Measurements from ENCODE around the gene MAP4K5.
"Not testable (repeated sequence)": the region's sequence is repeated elsewhere in the genome, so short reads cannot be mapped to it uniquely, and the experiment has no call there.

The MAP4K5 gene

GRCh38 chr14:50532502-50533240, at the start of gene MAP4K5:
Gene MAP4K5 (minus strand): TSS chr14:50532569. CDS start chr14:50532049, 520 bp downstream.
- FAIRE-seq (peak; percentile 79), DNase-seq (ENCODE audit: extremely low spot score, insufficient read length, low read depth) (peak; percentile 86)

- DNase-seq (ENCODE audit: extremely low spot score, insufficient read length, low read depth) = no peak
- FAIRE-seq = no peak
Observed at GRCh38 chr14:50578433-50578832, 46.1 kb upstream of the MAP4K5 start.

GRCh38 chr14:50577982-50578381, 45.6 kb upstream of the MAP4K5 start:
- DNase-seq (ENCODE audit: extremely low spot score, insufficient read length, low read depth) = no peak

GRCh38 chr14:50575769-50576168, 43.4 kb upstream of the MAP4K5 start:
- FAIRE-seq (no peak), DNase-seq (ENCODE audit: extremely low spot score, insufficient read length, low read depth) (no peak)

More at GRCh38 chr14:50577982-50578381, 45.6 kb upstream of the MAP4K5 start:
- FAIRE-seq = no peak

GRCh38 chr14:50573862-50574261, 41.5 kb upstream of the MAP4K5 start:
- no peak for FAIRE-seq
- DNase-seq (ENCODE audit: extremely low spot score, insufficient read length, low read depth) = no peak

GRCh38 chr14:50569714-50570274, 37.4 kb upstream of the MAP4K5 start:
- FAIRE-seq = no peak
- no peak for DNase-seq (ENCODE audit: extremely low spot score, insufficient read length, low read depth)

GRCh38 chr14:50562841-50563240, 30.5 kb upstream of the MAP4K5 start:
- FAIRE-seq (no peak), DNase-seq (ENCODE audit: extremely low spot score, insufficient read length, low read depth) (no peak)

- DNase-seq (ENCODE audit: extremely low spot score, insufficient read length, low read depth) (no peak), FAIRE-seq (no peak)
Observed at GRCh38 chr14:50560931-50561285, 28.5 kb upstream of the MAP4K5 start.

- FAIRE-seq = no peak
- peak; percentile 14 for DNase-seq (ENCODE audit: extremely low spot score, insufficient read length, low read depth)
Observed at GRCh38 chr14:50559990-50560930, 27.9 kb upstream of the MAP4K5 start, which contains the start of gene ATL1. Gene ATL1 (plus strand): TSS chr14:50560145. CDS start chr14:50560266, 121 bp downstream.

GRCh38 chr14:50552796-50553195, 20.4 kb upstream of the MAP4K5 start:
- not testable (repeated sequence) for FAIRE-seq

GRCh38 chr14:50551877-50552276, 19.5 kb upstream of the MAP4K5 start:
- no peak for FAIRE-seq

More at GRCh38 chr14:50552796-50553195, 20.4 kb upstream of the MAP4K5 start:
- DNase-seq (ENCODE audit: extremely low spot score, insufficient read length, low read depth) = not testable (repeated sequence)

GRCh38 chr14:50550294-50550693, 17.9 kb upstream of the MAP4K5 start:
- FAIRE-seq (no peak), DNase-seq (ENCODE audit: extremely low spot score, insufficient read length, low read depth) (no peak)

More at GRCh38 chr14:50551877-50552276, 19.5 kb upstream of the MAP4K5 start:
- DNase-seq (ENCODE audit: extremely low spot score, insufficient read length, low read depth) = no peak

GRCh38 chr14:50545618-50546017, 13.2 kb upstream of the MAP4K5 start:
- DNase-seq (ENCODE audit: extremely low spot score, insufficient read length, low read depth) (no peak), FAIRE-seq (no peak)

GRCh38 chr14:50544911-50545310, 12.5 kb upstream of the MAP4K5 start:
- DNase-seq (ENCODE audit: extremely low spot score, insufficient read length, low read depth) = no peak
- FAIRE-seq = no peak

GRCh38 chr14:50542941-50543418, 10.6 kb upstream of the MAP4K5 start:
- DNase-seq (ENCODE audit: extremely low spot score, insufficient read length, low read depth) (no peak), FAIRE-seq (peak; percentile 79)

- no peak for DNase-seq (ENCODE audit: extremely low spot score, insufficient read length, low read depth)
- FAIRE-seq = no peak
Observed at GRCh38 chr14:50541159-50541567, 8.8 kb upstream of the MAP4K5 start.

GRCh38 chr14:50539051-50539450, 6.7 kb upstream of the MAP4K5 start:
- DNase-seq (ENCODE audit: extremely low spot score, insufficient read length, low read depth) (no peak), FAIRE-seq (no peak)

GRCh38 chr14:50538034-50538433, 5.7 kb upstream of the MAP4K5 start:
- not testable (repeated sequence) for DNase-seq (ENCODE audit: extremely low spot score, insufficient read length, low read depth); FAIRE-seq

- no peak for FAIRE-seq
Observed at GRCh38 chr14:50534997-50535396, 2.6 kb upstream of the MAP4K5 start.

GRCh38 chr14:50534416-50534815, 2.0 kb upstream of the MAP4K5 start:
- FAIRE-seq (no peak), DNase-seq (ENCODE audit: extremely low spot score, insufficient read length, low read depth) (no peak)

More at GRCh38 chr14:50534997-50535396, 2.6 kb upstream of the MAP4K5 start:
- DNase-seq (ENCODE audit: extremely low spot score, insufficient read length, low read depth) = no peak
